ENCODE results near the gene SLC5A6. TPM values are rescaled to one million over a fixed set of nuclear protein-coding genes. Genes with fewer than 3 reads are reported as not detected.

Gene SLC5A6
- polyA plus RNA-seq, 2 of the 4 experiments (the other 2 are of a cell fraction): 82.7 to 86.7 TPM

GRCh38 chr2:27159271-27159670, 52.8 kb downstream of the SLC5A6 start:
- no peak overlapping the region for H3K4me2 ChIP-seq
- no peaks in the 10 kb centered on the region for H3K9me3 ChIP-seq
- ATAC-seq (no peak; a peak in 2 of 6 replicates), FAIRE-seq (no peak), DNase-seq (ENCODE audit: low read depth in 1 of 2, low spot score in 1 of 2) (no peak)
- H3K4me3 ChIP-seq: no peak overlapping the region
- WGBS (ENCODE audit: missing lambda C conversion rate): 66% methylated on average over 3 of the region's 6 CpGs
- TF ChIP-seq KDM1A (IDR thresholded peaks at IDR 0.05; ENCODE audit: low read depth) (no peak), TFCP2L1 (CRISPR knock-in tag; IDR thresholded peaks at IDR 0.05) (no peak), MAX (IDR thresholded peaks at IDR 0.05) (no peak), RNF2 (IDR thresholded peaks at IDR 0.05; ENCODE audit: borderline replicate concordance, low read depth) (no peak), RCOR1 (IDR thresholded peaks at IDR 0.05; ENCODE audit: low read depth, low read length) (no peak), CEBPB (IDR thresholded peaks at IDR 0.05) (no peak), KDM5A (IDR thresholded peaks at IDR 0.05) (no peak), EP300 (IDR thresholded peaks at IDR 0.05) (no peak), ZSCAN20 (CRISPR knock-in tag; IDR thresholded peaks at IDR 0.05) (no peak), USF2 (IDR thresholded peaks at IDR 0.05) (no peak), MYC (IDR thresholded peaks at IDR 0.05; ENCODE audit: borderline replicate concordance, low read length) (no peak), HOXB5 (CRISPR knock-in tag; IDR thresholded peaks at IDR 0.05) (no peak), SREBF2 (IDR thresholded peaks at IDR 0.05) (no peak)
- POLR2A ChIA-PET: no interaction called here
- H3K27ac ChIP-seq: no peak overlapping the region
- CTCF ChIA-PET: interaction anchor here (0.6 to 4.0 kb wide), 6 partner anchors 11 to 213 kb away, joined by 3 to 36 read pairs (median 8); no protein-coding TSS in a partner anchor
- no peaks in the 10 kb centered on the region for H3K4me1 ChIP-seq

- FAIRE-seq: no peak
- H3K27ac ChIP-seq: no peak overlapping the region
- CTCF ChIA-PET: interaction anchor here (0.7 to 4.0 kb wide), 8 partner anchors 9 to 312 kb away, joined by 3 to 36 read pairs (median 4); partner anchors contain the start of genes PREB and TCF23
- no peak for ATAC-seq
- no peak for DNase-seq (ENCODE audit: low read depth in 1 of 2, low spot score in 1 of 2)
- H3K4me3 ChIP-seq: no peak overlapping the region
- WGBS (ENCODE audit: missing lambda C conversion rate): 67% methylated on average over 6 of the region's 6 CpGs
- H3K4me1 ChIP-seq: no peaks in the 10 kb centered on the region
- H3K9me3 ChIP-seq: no peaks in the 10 kb centered on the region
- no peak overlapping the region for H3K4me2 ChIP-seq
- POLR2A ChIA-PET: no interaction called here
- TF ChIP-seq POLR2A (IDR thresholded peaks at IDR 0.05; ENCODE audit: low read length): 0 out of 2 replicates have a peak, but pooled peaks have one; percentile 3
- TF ChIP-seq HMGXB4 (CRISPR knock-in tag; IDR thresholded peaks at IDR 0.05; ENCODE audit: borderline replicate concordance): no peak
These were observed 53.6 kb downstream of the SLC5A6 start for GRCh38 chr2:27158468-27158867.

GRCh38 chr2:27155069-27155520, 57.0 kb downstream of the SLC5A6 start:
- Histone ChIP-seq H3K27ac (no peak overlapping the region), H3K4me1 (0 out of 3 replicates have a peak, but pooled peaks cover 8% of the 10 kb centered on the region), H3K4me3 (no peak overlapping the region), H3K9me3 (no peaks in the 10 kb centered on the region), H3K4me2 (no peak overlapping the region)
- DNase-seq (ENCODE audit: low read depth in 1 of 2, low spot score in 1 of 2) (no peak), FAIRE-seq (no peak), ATAC-seq (no peak)
- no peak for TF ChIP-seq HOXB13 (CRISPR knock-in tag; IDR thresholded peaks at IDR 0.05; ENCODE audit: low read depth)
- TF ChIP-seq JUNB (IDR thresholded peaks at IDR 0.05): no peak
- TF ChIP-seq RFX5 (IDR thresholded peaks at IDR 0.05): no peak
- no peak for TF ChIP-seq POLR2A (IDR thresholded peaks at IDR 0.05; ENCODE audit: low read length)
- TF ChIP-seq CBX8 (IDR thresholded peaks at IDR 0.05): no peak
- TF ChIP-seq MAFK (IDR thresholded peaks at IDR 0.05; ENCODE audit: partially characterized antibody): no peak
- TF ChIP-seq E2F6 (IDR thresholded peaks at IDR 0.05; ENCODE audit: borderline replicate concordance, low read depth): no peak
- TF ChIP-seq EHMT2 (IDR thresholded peaks at IDR 0.05; ENCODE audit: low read depth): no peak
- TF ChIP-seq NPAS2 (CRISPR knock-in tag; IDR thresholded peaks at IDR 0.05; ENCODE audit: borderline replicate concordance): no peak
- TF ChIP-seq GATA3 (IDR thresholded peaks at IDR 0.05; ENCODE audit: borderline replicate concordance): no peak
- TF ChIP-seq NFE2L2 (conservative IDR thresholded peaks at IDR 0.05; ENCODE audit: low read length): no peak
- TF ChIP-seq HOXA7 (CRISPR knock-in tag; IDR thresholded peaks at IDR 0.05): no peak
- ChIA-PET CTCF (interaction anchor here (1.2 to 5.1 kb wide), 6 partner anchors 14 to 148 kb away, joined by 3 to 36 read pairs (median 5); no protein-coding TSS in a partner anchor), POLR2A (no interaction called here)
- 64% methylated on average over 9 of the region's 9 CpGs for WGBS (ENCODE audit: missing lambda C conversion rate)
